Ovary (tissue), 9 donors: ENCODE data around the gene TNIP1. TPM values are rescaled to one million over a fixed set of nuclear protein-coding genes. Genes with fewer than 3 reads are reported as not detected.

ENCODE experiments used
- DNase-seq, 5 donors: peaks; one replicate each; pipeline ENCODE4 v3.0.0-alpha.2; 2019 to 2020
- H3K27ac ChIP-seq, 2 donors: fragments of 200-600 bp; one replicate each; pipeline versions ENCODE4 v1.5.1 to v1.8.0; 2019 to 2022
- H3K27me3 ChIP-seq: fragments of 200-600 bp; one replicate; pipeline ENCODE4 v1.8.0; 2022
- H3K36me3 ChIP-seq: fragments of 200-600 bp; sonication (generic); one replicate; pipeline ENCODE4 v1.5.1; 2019
- H3K4me1 ChIP-seq: one replicate; pipeline ENCODE4 v1.8.1; 2013; ENCODE audit warnings: mild to moderate bottlenecking, moderate library complexity; ENCODE audit not compliant: insufficient read depth
- H3K4me3 ChIP-seq: fragments of 200-600 bp; sonication (generic); one replicate; pipeline ENCODE4 v1.5.1; 2017
- H3K9me3 ChIP-seq, 2 donors: fragments of 200-600 bp in 1 of 2; sonication (generic) in 1 of 2; one replicate each; pipeline versions ENCODE4 v1.5.1 to v1.8.1; 2013 to 2019; ENCODE audit warnings: mild to moderate bottlenecking in 1 of 2, moderate library complexity in 1 of 2
- EP300 ChIP-seq: sonication (generic); formaldehyde crosslinking; IDR thresholded peaks from one replicate; pipeline ENCODE4 v1.6.1; 2017; ENCODE audit warnings: antibody characterized with exemption
- POLR2A ChIP-seq: fragments of 450-650 bp; IDR thresholded peaks from one replicate; pipeline ENCODE4 v1.6.1; 2017; ENCODE audit warnings: antibody characterized with exemption, mild to moderate bottlenecking, moderate library complexity
- whole genome bisulfite sequencing, 3 donors: extraction: QIAGEN DNeasy Blood & Tissue Kit in 1 of 3; methylation state at CpG; one replicate each; pipeline versions ENCODE4 v1.1.5 to v1.1.7; 2013 to 2017; 5-methylcytosine and 5-hydroxymethylcytosine counted together
- intact Hi-C, 4 donors: fragments of 100-400 bp; cut with DNase I; formaldehyde crosslinking; loops; one replicate each; pipeline versions ENCODE4 v1.11.0 to v1.15.1; 2022 to 2023
- polyA plus RNA-seq, 2 donors: library from polyadenylated mRNA; stranded (reverse); fragments of 200-250 nt in 1 of 2; fragments of 350-450 nt in 1 of 2; fragmentation: Illumina TruSeq in 1 of 2; extraction: RNeasy Lipid Tissue Mini Kit (QIAGEN cat#74804) in 1 of 2; gene quantifications; one replicate each; pipeline ENCODE4 v1.2.3, GENCODE V29; 2013 to 2014
- total RNA-seq, 7 donors: library from RNA; depleted of rRNA in 2 of 7; stranded (reverse); fragments of >200 nt in 2 of 7; fragmentation: NEBNext Ultra II Directional in 3 of 7; extraction: Animal tissue kit (Norgen Biotek cat#: 25700) in 3 of 7; gene quantifications; one replicate each; pipeline versions ENCODE4 v1.1.0 to v1.2.4, GENCODE V29; 2016 to 2023
- TF ChIP-seq, protein P1 (sequence below), 3 donors: fragments of 450-650 bp in 2 of 3; fragments of 200-600 bp in 1 of 3; IDR thresholded peaks; one replicate each; pipeline versions ENCODE4 v1.5.1 to v1.8.0; 2016 to 2022; ENCODE audit warnings: antibody characterized with exemption in 3 of 3, mild to moderate bottlenecking in 1 of 3
- donor health status: DM: no; HTN: no; CAD: no; lungs with moderate emphysema.
- donor health status: DM: no; HTN: no; CAD: no.
- donor health status: Bipolar disorder and iron deficiency.
- donor health status: DM: yes; HTN: yes; CAD: no.
- donor health status: DM: no; HTN: no; CAD: no.
- donor health status: DM: yes; HTN: yes; CAD: no.

Gene TNIP1
- total and polyA plus RNA-seq, 9 donors = 39.4 to 89.7 (median 60.6) TPM

- H3K4me1 ChIP-seq = peaks cover 6% of the 10 kb centered on the region
- intact Hi-C loops = loop anchor here in 2 of 4 donors (2.0 to 10.0 kb wide), 2 partner anchors 48 to 106 kb away; no protein-coding TSS in a partner anchor
- H3K27me3 ChIP-seq = no peaks in the 10 kb centered on the region
- no peak overlapping the region for H3K27ac ChIP-seq
- no peak overlapping the region for H3K4me3 ChIP-seq
- H3K36me3 ChIP-seq = no peaks in the 10 kb centered on the region
- H3K9me3 ChIP-seq = no peaks in the 10 kb centered on the region
- 83 to 94% (median 87%) methylated on average over 5 of the region's 5 CpGs for WGBS, 3 donors
- TF ChIP-seq POLR2A (no peak), EP300 (no peak)
- TF ChIP-seq, protein P1, sequence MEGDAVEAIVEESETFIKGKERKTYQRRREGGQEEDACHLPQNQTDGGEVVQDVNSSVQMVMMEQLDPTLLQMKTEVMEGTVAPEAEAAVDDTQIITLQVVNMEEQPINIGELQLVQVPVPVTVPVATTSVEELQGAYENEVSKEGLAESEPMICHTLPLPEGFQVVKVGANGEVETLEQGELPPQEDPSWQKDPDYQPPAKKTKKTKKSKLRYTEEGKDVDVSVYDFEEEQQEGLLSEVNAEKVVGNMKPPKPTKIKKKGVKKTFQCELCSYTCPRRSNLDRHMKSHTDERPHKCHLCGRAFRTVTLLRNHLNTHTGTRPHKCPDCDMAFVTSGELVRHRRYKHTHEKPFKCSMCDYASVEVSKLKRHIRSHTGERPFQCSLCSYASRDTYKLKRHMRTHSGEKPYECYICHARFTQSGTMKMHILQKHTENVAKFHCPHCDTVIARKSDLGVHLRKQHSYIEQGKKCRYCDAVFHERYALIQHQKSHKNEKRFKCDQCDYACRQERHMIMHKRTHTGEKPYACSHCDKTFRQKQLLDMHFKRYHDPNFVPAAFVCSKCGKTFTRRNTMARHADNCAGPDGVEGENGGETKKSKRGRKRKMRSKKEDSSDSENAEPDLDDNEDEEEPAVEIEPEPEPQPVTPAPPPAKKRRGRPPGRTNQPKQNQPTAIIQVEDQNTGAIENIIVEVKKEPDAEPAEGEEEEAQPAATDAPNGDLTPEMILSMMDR (IDR thresholded peaks at IDR 0.05) = no peak
- no peak for DNase-seq
These were observed 22.5 kb downstream of the TNIP1 start for GRCh38 chr5:151058301-151058700.

GRCh38 chr5:151056379-151057325 lies 24.2 kb downstream of the TNIP1 start:
- Histone ChIP-seq H3K27ac (no peak overlapping the region), H3K4me1 (no peaks in the 10 kb centered on the region), H3K4me3 (no peak overlapping the region), H3K27me3 (no peaks in the 10 kb centered on the region), H3K36me3 (no peaks in the 10 kb centered on the region), H3K9me3 (no peaks in the 10 kb centered on the region)
- WGBS, 3 donors = 95 to 96% (median 96%) methylated on average over 25 of the region's 25 CpGs
- intact Hi-C loops = loop anchor here in 1 of 4 donors (10.0 kb wide), 1 partner anchor 108 kb away; no protein-coding TSS in a partner anchor
- DNase-seq = no peak
- no peak for TF ChIP-seq POLR2A
- TF ChIP-seq, protein P1 (IDR thresholded peaks at IDR 0.05) = no peak
- TF ChIP-seq EP300 = no peak

GRCh38 chr5:151055336-151055735 lies 25.5 kb downstream of the TNIP1 start:
- 85 to 90% (median 87%) methylated on average over 6 of the region's 6 CpGs for WGBS, 3 donors
- Histone ChIP-seq H3K27ac (no peak overlapping the region), H3K36me3 (no peaks in the 10 kb centered on the region), H3K9me3 (no peaks in the 10 kb centered on the region), H3K27me3 (no peaks in the 10 kb centered on the region), H3K4me3 (no peak overlapping the region), H3K4me1 (no peaks in the 10 kb centered on the region)
- DNase-seq = no peak
- intact Hi-C loops = loop anchor here in 1 of 4 donors (10.0 kb wide), 1 partner anchor 109 kb away; no protein-coding TSS in a partner anchor
- no peak for TF ChIP-seq EP300
- TF ChIP-seq, protein P1 (IDR thresholded peaks at IDR 0.05) = no peak

DNA sequence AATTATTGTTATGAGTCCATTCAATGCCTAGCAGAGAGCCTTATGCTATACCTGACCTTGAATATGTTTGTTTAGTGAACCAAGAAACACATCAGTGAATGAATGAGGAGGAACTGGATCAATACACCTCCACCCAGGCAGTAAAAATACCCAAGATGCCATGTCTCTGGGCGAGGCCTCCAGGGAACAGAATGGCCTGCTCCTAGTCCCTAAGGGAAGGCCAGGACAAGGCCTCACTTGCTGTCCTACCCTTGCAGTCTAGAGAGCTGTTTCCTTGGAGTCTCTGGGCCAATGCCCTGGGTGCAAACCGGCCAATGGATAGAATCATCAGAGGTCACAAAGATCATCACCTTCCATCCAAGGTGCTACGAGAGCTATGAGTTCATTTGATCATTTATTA lies 26.1 kb downstream of the TNIP1 start:
- 91 to 94% (median 92%) methylated on average over 3 of the region's 3 CpGs for WGBS, 3 donors
- TF ChIP-seq EP300 = no peak
- no peak for TF ChIP-seq POLR2A
- TF ChIP-seq, protein P1 (IDR thresholded peaks at IDR 0.05) = no peak
- Histone ChIP-seq H3K4me1 (no peaks in the 10 kb centered on the region), H3K36me3 (no peaks in the 10 kb centered on the region), H3K9me3 (no peaks in the 10 kb centered on the region), H3K4me3 (no peak overlapping the region), H3K27me3 (no peaks in the 10 kb centered on the region), H3K27ac (no peak overlapping the region)
- intact Hi-C loops = loop anchor here in 3 of 4 donors (5.0 to 10.0 kb wide), 4 partner anchors 47 to 110 kb away; no protein-coding TSS in a partner anchor
- no peak for DNase-seq
